Osteoblast (primary cell): ENCODE results near the gene COL1A1. TPM values are rescaled to one million over a fixed set of nuclear protein-coding genes. Genes with fewer than 3 reads are reported as not detected.

Source experiments
- DNase-seq: peaks from one replicate; pipeline ENCODE4 v3.0.0; 2011; ENCODE audit warnings: low spot score, mixed read lengths; ENCODE audit not compliant: insufficient read length; ENCODE audit errors: missing footprints
- H2AFZ ChIP-seq: 2 replicates; pipeline ENCODE4 v1.6.0; 2011; ENCODE audit warnings: mild to moderate bottlenecking, low read length
- H3K27ac ChIP-seq: 2 replicates; pipeline ENCODE4 v1.5.1; 2011; ENCODE audit warnings: mild to moderate bottlenecking, low read depth, low read length, moderate library complexity
- H3K27me3 ChIP-seq: 2 replicates; pipeline ENCODE4 v1.6.0; 2012; ENCODE audit warnings: mild to moderate bottlenecking, control low read depth, inconsistent platforms, low read length, moderate library complexity; ENCODE audit not compliant: insufficient read depth
- H3K36me3 ChIP-seq: 2 replicates; pipeline ENCODE4 v1.5.1; 2011; ENCODE audit warnings: mild to moderate bottlenecking, low read length, control low read depth, moderate library complexity; ENCODE audit not compliant: insufficient read depth
- H3K4me1 ChIP-seq: 2 replicates; pipeline ENCODE4 v1.5.1; 2011; ENCODE audit warnings: mild to moderate bottlenecking, low read length, control low read depth, moderate library complexity; ENCODE audit not compliant: insufficient read depth
- H3K4me2 ChIP-seq: 2 replicates; pipeline ENCODE4 v1.6.0; 2011; ENCODE audit warnings: mild to moderate bottlenecking, low read length; ENCODE audit not compliant: insufficient read depth
- H3K4me3 ChIP-seq: fragments of 200-600 bp; sonication (generic); 3 replicates; pipeline ENCODE4 v1.5.1; 2012; ENCODE audit warnings: mild to moderate bottlenecking, low read length, inconsistent platforms; ENCODE audit not compliant: insufficient read depth
- H3K79me2 ChIP-seq: 2 replicates; pipeline ENCODE4 v1.6.0; 2012; ENCODE audit warnings: mild to moderate bottlenecking, low read length, control low read depth, inconsistent platforms; ENCODE audit not compliant: insufficient read depth
- H3K9me3 ChIP-seq: 2 replicates; pipeline ENCODE4 v1.5.1; 2011; ENCODE audit warnings: low read depth, low read length, control low read depth
- H4K20me1 ChIP-seq: 2 replicates; pipeline ENCODE4 v1.6.0; 2012; ENCODE audit warnings: mild to moderate bottlenecking, low read length, control low read depth; ENCODE audit not compliant: insufficient read depth
- CTCF ChIP-seq: IDR thresholded peaks from 2 replicates; pipeline ENCODE4 v1.5.1; 2011; ENCODE audit warnings: mild to moderate bottlenecking, low read depth, low read length, moderate library complexity; ENCODE audit errors: extremely low read depth
- total RNA-seq: library from RNA; depleted of rRNA; stranded (reverse); fragments of >200 nt; gene quantifications from 2 replicates; pipeline ENCODE4 v1.2.3, GENCODE V29; 2012

The COL1A1 gene
- total RNA-seq, 1 donor: 8,987 TPM

- Histone ChIP-seq H3K4me1 (no peaks in the 10 kb centered on the region), H3K36me3 (peaks cover 87% of the 10 kb centered on the region), H3K4me2 (no peak overlapping the region), H4K20me1 (peaks cover 80% of the 10 kb centered on the region), H3K27ac (no peak overlapping the region), H3K4me3 (no peak overlapping the region), H3K79me2 (peaks cover 62% of the 10 kb centered on the region), H3K9me3 (no peaks in the 10 kb centered on the region), H2AFZ (no peak overlapping the region), H3K27me3 (no peaks in the 10 kb centered on the region)
- peak; percentile 92 for TF ChIP-seq CTCF
- peak; percentile 100 for DNase-seq
Measured at GRCh38 chr17:50139950-50140885, 61.2 kb downstream of the COL1A1 start.

GRCh38 chr17:50139185-50139783 is 62.1 kb downstream of the COL1A1 start:
- no peak overlapping the region for H3K4me2 ChIP-seq
- H3K27ac ChIP-seq: peak overlapping the region; percentile 36
- H2AFZ ChIP-seq: no peak overlapping the region
- TF ChIP-seq CTCF: no peak
- peak; percentile 38 for DNase-seq
- H3K36me3 ChIP-seq: peaks cover 84% of the 10 kb centered on the region
- H4K20me1 ChIP-seq: peaks cover 76% of the 10 kb centered on the region
- no peaks in the 10 kb centered on the region for H3K27me3 ChIP-seq
- no peaks in the 10 kb centered on the region for H3K9me3 ChIP-seq
- peaks cover 3% of the 10 kb centered on the region for H3K4me1 ChIP-seq
- H3K79me2 ChIP-seq: peaks cover 53% of the 10 kb centered on the region
- no peak overlapping the region for H3K4me3 ChIP-seq

- Histone ChIP-seq H3K9me3 (no peaks in the 10 kb centered on the region), H2AFZ (no peak overlapping the region), H4K20me1 (peaks cover 67% of the 10 kb centered on the region), H3K27ac (no peak overlapping the region), H3K4me2 (no peak overlapping the region), H3K4me1 (peaks cover 16% of the 10 kb centered on the region), H3K4me3 (no peak overlapping the region), H3K79me2 (peaks cover 30% of the 10 kb centered on the region), H3K36me3 (peaks cover 68% of the 10 kb centered on the region), H3K27me3 (no peaks in the 10 kb centered on the region)
- no peak for DNase-seq
- TF ChIP-seq CTCF: no peak
Measured at GRCh38 chr17:50137042-50137441, 64.4 kb downstream of the COL1A1 start.

GRCh38 chr17:50136096-50136687 is 65.2 kb downstream of the COL1A1 start:
- no peak for TF ChIP-seq CTCF
- Histone ChIP-seq H3K9me3 (no peaks in the 10 kb centered on the region), H3K36me3 (peaks cover 61% of the 10 kb centered on the region), H3K4me1 (peaks cover 16% of the 10 kb centered on the region), H4K20me1 (peaks cover 61% of the 10 kb centered on the region), H3K4me3 (no peak overlapping the region), H2AFZ (no peak overlapping the region), H3K79me2 (peaks cover 25% of the 10 kb centered on the region), H3K27ac (no peak overlapping the region), H3K4me2 (no peak overlapping the region), H3K27me3 (no peaks in the 10 kb centered on the region)
- DNase-seq: no peak
